ENCODE measurements around the gene LIMS2.

The LIMS2 gene

DNA sequence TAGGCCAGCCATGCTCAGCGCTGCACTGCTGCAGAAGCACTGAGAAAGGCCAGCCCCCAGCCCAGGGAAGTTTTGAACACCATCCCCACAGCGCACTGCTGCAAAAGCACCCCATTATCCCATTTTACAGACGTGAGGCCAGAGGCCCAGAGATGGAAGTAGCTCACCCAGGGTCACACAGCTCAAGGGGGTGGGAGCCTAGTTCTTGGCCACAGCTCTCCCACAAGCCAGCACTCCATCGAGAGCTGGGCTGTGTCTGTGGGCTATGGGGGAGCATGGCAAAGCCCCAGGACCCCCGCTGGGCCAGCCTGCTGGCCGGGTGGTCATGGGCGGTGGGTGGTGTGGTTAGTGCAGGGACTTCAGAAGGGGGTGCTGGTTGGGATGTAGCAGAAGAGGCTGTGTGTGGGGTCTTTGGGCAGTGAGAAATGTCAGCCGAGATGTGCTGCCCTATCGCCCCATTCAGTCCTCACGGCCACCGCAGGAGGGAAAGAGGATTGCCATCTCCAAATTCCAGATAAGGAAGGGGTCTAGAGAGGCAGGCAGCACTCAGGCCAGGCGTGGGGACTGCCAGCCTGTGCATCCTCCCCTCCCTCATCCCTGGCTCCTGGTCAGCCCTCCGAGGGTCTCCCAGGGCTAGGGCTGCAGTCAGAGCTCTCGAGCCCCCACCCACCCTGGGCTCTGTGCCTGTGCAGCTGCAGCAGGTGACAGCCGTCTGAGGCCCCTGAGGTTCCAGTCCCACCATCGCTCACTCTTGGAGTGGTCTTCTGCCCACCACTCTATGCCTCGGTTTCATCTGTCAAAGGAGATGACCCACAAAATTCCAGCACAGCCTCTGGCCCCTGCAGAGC is 46.3 kb downstream of the LIMS2 start:
- no peak for TF ChIP-seq CTCF (IDR thresholded peaks at IDR 0.05)

DNA sequence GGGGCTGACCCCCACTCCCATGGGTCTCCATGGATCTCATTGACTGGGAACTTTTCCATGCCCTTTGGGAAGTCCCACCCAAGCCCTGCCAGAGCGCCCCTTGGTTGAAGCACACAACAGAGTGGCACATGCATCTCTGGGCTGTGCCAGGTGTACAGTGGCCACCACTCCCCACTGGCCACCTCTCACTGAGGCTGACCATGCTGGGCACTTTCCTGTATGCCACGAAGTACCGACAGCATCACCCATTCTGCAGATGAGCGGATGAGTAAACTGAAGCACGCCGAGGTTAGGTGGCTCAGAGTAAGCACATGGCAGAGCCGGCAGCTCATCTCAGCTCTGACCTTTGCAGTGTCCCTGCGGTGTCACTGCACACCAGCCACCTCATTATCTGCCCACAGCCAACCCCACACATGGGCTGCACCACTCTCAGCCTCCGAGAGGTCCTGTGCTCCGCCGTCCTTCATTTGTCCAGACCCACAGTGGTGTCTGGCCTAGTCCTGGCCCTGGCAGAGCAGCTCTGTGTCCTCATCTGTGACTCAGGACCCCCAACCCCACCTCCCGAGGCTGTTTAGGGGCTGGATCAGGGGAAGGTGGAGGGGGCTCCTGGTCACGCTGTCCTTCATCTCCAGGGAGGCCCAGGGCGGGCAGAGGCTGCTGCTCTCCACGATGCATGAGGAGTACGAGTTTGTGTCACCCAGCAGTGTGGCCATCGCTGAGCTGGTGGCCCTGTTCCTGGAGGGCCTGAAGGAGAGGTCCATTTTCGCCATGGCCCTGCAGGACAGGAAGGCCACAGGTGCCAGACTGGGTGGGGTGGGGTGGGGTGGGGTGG is 47.4 kb downstream of the LIMS2 start:
- no peak for TF ChIP-seq CTCF (IDR thresholded peaks at IDR 0.05)

- no peak for TF ChIP-seq CTCF (IDR thresholded peaks at IDR 0.05)
Measured at GRCh38 chr2:127626917-127627739, 48.2 kb downstream of the LIMS2 start.

- TF ChIP-seq CTCF (IDR thresholded peaks at IDR 0.05) = no peak
Measured at GRCh38 chr2:127626175-127626574, 49.2 kb downstream of the LIMS2 start.

DNA sequence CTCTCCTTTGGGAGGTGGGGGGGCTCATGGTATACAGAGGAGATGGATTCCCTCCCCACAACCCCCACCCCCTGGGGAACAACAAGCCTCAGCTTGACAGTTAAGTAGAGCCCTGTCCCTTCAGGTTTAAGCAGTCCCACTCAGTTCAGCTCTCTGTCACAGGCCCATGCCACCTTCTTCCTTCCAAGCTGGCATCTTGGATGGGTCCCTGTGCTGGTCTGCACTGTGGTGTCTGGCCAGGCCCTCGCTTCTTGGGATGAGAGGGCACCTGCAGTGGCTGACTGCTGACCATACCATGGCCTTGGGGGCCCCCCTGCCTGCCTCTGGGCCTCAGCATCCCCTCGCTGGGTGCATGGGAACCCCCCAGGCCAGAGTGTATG is 49.8 kb downstream of the LIMS2 start:
- TF ChIP-seq CTCF (IDR thresholded peaks at IDR 0.05) = no peak

GRCh38 chr2:127624756-127625571 is 50.4 kb downstream of the LIMS2 start:
- no peak for TF ChIP-seq CTCF (IDR thresholded peaks at IDR 0.05)
